Measurements from ENCODE around the gene NF1.
"Not testable (repeated sequence)": the region's sequence is repeated elsewhere in the genome, so short reads cannot be mapped to it uniquely, and the experiment has no call there.

NF1 gene

DNA sequence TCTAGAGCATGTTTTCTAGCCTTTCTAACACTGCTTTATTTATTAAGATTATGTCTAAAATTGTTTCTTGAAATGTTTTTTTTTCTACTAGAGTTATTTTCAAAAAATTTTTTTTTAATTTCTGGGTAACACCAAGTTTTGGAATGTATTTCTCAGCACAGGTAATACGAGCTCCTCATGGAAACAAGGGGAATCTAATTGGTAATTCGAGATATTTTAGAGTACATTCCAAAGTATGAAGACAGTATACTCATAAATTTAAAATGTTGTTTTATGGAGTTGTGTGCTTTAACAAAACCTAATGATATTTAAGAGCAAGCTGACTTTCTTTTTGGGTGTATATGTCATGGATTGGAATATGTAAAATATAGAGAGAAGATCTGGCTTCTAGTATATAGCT is 159.9 kb downstream of the NF1 start:
- no peak for DNase-seq (ENCODE audit: low read depth)

DNA sequence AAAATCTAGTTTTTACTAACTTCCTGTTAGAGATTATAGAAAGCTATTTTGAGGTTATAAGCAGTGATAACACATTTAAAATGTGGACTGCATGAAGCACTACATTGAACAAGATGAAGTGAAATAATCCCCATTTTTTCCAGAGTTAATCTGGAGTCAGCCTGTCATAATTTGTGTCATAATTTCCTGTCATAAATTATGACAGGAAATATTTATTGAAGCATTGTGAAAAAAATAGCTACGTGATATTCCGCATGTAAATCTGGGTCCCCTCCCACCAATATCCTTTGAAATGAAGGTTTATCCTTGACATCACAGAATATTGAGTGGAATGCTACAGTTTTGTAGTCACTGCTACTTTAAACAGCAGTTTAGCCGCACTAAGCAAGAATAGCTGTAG is 162.2 kb downstream of the NF1 start:
- no peak for DNase-seq (ENCODE audit: low read depth)

DNA sequence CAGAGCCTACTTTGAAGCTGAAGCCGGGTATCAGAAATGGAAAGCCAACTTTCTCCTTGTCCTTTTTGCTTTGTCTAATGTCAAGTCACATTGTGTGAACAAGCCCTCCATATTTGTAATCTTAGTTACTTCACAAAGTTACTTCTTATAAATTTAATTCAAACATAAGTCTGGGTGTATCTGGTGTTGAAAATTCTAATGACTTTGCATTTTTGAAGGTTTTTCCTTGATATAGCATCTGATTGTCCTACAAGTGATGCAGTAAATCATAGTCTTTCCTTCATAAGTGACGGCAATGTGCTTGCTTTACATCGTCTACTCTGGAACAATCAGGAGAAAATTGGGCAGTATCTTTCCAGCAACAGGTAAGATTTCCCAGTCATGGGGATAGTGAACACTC is 165.4 kb downstream of the NF1 start:
- DNase-seq (ENCODE audit: low read depth) = no peak

DNA sequence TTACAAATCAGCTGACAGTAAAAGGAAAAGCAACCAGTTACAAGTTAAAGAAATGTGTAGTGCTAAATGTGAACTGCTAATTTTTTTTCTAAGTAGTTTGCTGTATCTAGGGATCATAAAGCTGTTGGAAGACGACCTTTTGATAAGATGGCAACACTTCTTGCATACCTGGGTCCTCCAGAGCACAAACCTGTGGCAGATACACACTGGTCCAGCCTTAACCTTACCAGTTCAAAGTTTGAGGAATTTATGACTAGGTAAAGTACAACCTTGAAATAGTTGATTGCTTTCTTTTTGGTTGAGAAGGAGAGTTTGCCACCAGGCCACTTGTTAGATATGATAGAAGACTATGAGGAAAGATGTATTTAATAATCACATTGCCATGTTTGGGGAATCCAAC is 166.8 kb downstream of the NF1 start:
- DNase-seq (ENCODE audit: low read depth) = no peak

DNA sequence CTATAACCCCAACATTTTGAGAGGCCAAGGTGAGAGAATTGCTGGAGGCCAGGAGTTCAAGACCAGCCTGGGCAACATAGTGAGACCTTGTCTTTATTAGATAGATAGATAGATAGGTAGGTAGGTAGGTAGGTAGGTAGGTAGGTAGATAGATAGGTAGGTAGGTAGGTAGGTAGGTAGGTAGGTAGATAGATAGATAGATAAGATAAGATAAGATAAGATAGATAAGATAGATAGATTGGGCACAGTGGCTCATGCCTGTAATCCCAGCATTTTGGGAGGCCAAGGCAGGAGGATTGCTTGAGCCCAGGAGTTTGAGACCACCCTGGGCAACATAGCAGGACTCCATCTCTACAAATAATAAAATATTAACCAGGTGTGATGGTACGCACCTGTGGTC is 168.1 kb downstream of the NF1 start:
- DNase-seq (ENCODE audit: low read depth) = not testable (repeated sequence)

DNA sequence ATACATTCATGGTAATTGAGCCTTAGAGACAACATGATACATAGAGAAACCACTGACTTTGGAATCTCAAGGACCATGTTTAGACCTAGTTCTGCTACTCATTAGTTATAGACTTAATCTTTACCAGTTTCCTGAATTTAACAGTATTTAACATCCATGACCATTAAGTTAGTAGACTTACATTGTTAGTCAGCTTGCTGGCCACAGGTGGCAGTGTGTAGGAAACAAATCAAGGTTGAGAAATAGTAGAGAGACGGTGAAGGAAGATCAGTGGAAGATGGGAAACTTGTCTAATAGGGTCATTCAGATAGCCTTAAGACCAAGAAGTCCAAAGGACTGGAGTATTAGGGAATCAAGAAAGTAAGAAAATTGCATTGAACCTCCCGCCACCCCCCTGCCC is 171.3 kb downstream of the NF1 start:
- DNase-seq (ENCODE audit: low read depth) = no peak

DNA sequence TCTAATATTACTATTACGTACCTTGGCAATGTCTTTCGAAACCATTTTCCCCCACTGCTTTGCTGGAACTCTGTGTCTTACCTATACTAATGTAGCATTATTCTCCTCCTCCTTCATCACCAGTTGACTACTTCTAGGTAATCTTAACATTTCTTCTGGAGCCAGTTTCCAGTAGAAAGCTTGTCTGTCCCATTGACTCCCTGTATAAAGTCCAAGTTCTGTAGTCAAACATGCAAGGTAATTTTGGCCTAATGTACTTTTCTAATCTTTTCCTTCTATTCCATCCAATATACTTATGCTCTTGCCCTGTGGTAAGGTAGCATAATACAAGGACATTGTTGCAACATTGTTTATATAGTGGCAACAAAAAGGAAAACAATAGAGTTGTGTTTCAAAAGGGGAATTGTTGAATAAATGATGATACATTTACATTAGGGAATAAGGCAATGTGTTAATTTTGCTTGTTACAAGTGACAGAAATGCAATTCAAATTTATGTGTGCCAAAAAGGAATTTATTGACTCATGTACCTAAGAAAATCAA is 174.3 kb downstream of the NF1 start:
- DNase-seq (ENCODE audit: low read depth) = no peak

DNA sequence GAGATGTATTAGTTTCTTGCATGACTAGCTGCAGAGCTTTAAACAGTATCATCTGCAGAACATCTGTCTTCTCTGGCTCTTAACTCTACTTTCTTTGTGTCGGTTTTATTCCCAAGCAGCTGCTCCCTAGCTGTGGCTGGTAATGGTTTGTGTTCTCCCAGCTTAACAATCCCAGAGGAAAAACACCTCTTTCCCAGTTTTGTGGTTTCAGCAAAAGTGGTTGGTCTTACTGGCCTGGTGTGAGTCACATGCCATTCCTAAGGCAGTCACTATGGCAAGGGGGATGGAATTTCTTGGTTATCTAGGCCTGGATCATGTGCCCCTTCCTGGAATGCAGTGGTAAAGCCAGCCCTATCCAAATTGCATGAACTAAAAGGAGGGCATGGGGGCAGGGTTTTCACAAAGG is 174.8 kb downstream of the NF1 start:
- no peak for DNase-seq (ENCODE audit: low read depth)

DNA sequence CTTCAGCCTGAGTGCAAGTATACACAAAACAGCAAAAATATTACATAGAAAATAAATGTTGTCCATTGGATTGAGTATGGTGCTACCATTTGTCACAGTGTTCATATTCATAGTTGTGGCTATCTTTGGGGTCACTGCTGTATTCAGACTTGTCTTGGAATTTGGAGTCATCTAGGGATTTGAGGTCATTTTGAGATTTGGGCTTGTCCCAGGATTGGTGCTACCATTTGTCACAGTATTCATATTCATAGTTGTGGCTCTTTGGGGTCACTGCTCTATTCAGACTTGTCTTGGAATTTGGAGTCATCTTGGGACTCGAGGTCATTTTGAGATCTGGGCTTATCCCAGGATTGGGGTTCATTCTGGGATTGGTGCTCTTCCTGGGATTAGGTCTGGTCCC is 177.5 kb downstream of the NF1 start:
- DNase-seq (ENCODE audit: low read depth) = no peak

DNA sequence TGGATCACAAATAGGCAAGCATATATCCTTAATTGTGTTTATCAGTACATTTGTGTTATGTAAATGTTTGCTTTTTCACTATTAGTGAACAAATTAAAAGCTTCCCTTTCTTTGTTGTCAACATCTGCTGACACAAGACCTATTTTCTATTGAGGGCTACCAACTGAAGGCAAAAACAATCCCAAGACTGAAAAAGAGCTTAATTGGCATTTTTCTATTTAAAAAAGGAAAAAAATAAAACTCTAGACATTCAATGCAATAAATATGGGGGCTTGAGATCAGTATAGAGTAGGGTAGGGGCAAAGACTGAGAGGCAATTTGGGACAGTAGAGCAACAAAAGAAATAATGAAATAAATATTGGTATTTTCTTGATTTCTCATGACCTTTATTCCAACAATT is 178.0 kb downstream of the NF1 start:
- DNase-seq (ENCODE audit: low read depth) = no peak

DNA sequence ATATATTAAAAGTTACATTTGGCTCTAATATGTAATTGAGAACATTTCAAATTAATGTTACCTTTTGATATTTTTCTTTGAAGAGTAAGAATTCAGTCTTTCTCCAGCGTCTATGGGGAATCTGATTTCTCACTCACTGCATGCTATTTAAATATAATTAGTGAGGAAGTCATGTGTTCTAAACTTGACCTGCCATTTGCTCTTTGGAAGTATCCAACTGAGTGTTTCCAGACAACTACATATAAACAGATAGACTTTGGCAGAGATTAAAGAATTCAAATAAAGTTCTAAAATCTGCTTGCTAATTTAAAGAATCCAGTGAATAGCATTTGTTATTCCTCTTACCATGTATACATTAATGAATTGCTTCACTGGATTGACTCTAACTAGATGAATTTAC is 178.7 kb downstream of the NF1 start:
- no peak for DNase-seq (ENCODE audit: low read depth)

DNA sequence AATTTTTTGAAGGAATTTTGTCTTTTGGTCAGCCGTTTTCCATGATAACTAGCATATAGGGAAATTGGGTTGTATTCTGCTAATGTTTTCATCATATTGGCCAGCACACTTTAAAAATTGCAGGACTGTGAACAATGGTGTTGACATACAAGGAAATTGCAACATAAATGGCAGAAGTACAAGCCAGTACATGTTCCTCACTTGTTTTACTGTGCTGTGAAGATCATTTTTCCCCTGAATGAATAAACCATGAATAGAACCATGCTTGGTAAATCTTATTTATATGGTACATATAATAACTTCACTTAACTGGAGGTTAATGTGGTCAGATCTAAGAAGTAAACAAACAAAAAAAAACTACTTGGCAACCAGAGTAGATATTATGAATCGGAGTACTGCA is 179.5 kb downstream of the NF1 start:
- no peak for DNase-seq (ENCODE audit: low read depth)

DNA sequence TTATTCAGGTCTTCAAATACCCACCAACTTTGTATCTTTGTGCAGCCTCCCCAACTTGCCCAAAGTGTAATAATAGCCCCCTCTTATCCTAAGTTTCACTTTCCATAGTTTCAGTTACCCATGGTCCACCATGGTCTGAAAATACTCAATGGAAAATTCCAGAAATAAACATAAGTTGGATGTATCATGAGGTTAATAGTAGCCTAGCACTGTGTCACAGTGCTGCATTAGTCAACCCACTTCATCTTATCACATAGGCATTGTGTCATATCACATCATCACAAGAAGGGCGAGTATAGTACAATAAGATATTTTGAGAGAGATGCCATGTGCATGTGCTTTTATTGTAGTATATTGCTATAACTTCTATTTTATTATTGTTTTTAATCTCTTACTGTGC is 180.3 kb downstream of the NF1 start:
- no peak for DNase-seq (ENCODE audit: low read depth)

DNA sequence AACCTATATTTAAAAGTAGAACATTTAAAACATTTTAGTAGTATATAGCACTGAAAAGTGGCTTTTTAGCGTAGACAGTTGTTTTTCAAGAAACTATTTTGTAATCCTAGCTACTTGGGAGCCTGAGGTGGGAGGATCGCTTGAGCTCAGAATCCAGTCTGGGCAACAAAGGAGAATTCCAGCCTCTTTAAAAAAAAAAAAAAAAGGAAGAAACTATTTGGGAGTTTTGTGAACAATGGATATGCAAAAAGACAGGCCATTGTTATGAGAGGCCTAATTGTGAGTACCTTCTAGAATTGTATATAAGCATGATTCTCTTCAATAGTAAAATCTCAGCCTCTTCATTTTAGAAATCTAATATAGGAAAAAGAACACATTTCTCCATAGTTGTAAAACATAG is 184.6 kb downstream of the NF1 start:
- no peak for DNase-seq (ENCODE audit: low read depth)

DNA sequence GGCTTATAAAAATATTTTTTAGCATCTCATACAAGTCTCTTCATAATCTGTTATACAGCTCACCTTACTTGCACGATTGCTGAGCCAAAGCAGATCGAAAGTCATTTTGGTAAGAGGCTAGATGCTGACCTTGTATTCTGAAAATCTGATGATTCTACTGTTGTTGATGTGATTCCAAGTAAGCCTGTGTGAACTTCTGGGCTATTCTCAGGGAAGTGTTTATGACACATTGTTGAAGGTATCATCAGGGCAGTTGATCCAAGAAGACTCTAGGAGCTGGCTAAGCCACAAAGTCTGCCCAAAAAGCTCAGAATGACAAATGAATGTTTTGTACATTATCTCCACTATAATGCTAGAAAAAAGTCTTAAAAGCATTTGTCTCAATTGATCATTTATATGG is 186.3 kb downstream of the NF1 start:
- no peak for DNase-seq (ENCODE audit: low read depth)

DNA sequence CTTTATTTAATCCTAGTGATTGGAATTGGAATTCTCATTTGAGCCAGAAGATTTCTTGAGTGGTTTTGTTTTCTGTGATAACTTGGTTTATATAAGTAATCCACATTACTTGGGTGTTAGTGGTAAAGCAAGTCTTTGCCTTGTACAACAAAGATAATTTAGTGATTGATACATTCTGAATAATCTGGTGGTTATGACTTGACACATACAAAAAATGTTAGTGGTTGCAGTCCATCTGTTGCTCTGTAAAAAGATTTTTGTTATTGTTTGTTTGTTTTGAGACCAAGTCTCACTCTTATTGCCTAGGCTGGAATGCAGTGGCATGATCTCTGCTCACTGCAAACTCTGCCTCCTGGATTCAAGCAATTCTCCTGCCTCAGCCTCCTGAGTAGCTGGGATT is 189.1 kb downstream of the NF1 start:
- DNase-seq (ENCODE audit: low read depth) = no peak

DNA sequence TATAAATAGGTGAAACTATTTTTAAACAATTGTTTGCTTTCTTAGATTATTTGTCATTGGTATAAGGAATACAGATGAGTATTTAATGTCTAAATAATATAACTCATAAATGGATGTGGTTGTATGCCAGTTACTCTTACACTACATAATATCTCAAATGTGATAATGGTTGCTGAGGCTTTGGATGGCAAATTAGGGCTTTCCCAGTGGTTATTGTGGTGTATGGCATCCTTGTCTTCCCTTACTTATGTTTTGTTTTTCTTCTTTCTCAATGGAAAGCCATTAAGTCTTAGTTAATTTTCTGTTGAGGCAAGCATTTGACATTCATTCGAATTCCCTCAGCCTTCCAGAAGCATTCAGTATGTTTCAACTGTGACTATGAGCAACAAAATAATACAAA is 191.8 kb downstream of the NF1 start:
- no peak for DNase-seq (ENCODE audit: low read depth)

DNA sequence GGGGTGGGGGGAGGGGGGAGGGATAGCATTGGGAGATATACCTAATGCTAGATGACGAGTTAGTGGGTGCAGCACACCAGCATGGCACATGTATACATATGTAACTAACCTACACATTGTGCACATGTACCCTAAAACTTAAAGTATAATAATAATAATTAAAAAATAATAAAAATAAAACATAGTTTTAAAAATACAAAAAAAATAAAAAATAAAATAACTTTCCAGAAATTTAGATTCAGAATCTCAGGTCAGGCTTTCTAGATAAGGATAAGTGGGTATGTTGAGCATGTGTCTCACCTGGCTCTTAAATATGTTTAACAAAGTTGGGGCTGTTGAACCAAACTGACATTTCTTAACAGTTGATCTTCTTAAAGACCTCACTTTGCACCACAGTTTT is 193.2 kb downstream of the NF1 start:
- DNase-seq (ENCODE audit: low read depth) = not testable (repeated sequence)

DNA sequence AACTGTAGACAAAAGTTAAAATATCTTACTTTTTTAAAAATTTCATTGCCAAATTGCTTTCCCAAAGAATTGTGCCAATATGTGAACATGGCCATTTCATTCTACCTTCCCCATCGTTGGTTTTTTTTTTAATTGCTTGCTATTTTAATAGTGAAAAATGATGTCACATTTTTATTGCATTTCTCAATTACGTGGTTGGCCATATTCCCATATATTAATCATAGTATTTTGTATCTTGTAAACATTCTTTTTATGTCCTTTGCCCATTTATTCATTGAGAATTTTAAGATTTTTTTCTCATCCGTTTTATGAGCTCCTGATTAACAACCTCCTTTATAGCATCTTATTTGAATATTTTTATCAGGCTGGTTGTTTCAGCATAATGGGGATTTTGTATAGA is 195.0 kb downstream of the NF1 start:
- DNase-seq (ENCODE audit: low read depth) = no peak

DNA sequence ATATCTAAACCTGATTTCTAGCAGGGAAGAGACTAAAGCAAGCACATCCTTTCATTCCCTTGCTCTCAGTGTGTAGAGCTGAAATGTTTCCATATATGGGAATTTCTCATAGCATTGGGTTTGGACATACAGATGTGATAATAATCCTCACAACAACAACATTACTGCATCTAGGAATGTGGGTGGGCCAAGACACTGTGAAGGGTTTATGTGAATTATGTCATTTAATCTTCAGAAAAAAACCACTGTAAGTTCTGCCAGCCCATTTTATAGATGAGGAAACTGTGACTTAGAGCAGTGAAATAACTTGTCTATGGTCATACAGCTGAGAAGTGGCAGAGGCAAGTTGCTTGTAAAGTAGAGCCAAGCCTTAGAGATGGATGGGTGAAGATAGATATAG is 197.0 kb downstream of the NF1 start:
- no peak for DNase-seq (ENCODE audit: low read depth)

DNA sequence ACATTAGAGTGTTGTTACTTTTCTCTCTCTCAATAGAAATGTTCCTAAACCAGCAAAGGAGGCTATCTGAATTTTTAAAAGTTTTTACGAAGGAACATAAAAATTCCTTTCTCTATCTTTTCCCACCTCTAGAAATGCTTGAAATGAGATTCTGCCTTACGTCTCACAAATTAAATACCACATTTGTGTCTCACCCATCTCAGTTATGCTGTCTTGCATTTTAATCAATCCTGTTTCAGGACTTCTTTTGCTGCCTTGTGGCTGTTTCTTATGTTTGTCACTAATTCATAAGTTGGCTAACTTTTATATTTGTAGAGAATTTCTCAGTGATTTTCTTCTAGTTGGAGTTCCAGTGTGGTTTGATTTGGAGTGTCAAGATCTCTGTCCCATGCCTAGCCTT is 198.8 kb downstream of the NF1 start:
- DNase-seq (ENCODE audit: low read depth) = no peak

DNA sequence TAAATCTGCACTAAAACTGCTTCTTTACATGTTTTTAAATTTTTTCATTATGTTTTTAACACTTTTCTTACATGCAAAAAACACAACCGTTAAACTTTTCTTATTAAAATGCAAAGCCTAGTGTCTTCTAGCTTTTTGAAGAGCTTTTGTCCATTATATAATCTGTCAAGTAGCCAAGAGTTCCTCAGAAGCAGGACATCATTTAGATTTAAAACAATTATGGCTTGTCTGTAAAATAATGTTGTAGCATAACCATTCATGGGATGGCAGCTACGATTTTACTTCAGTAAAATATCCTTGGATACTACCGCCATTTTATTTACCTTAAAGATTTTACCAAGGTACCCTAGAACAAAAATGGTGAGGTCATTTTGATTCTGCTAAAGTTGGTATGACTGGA is 199.5 kb downstream of the NF1 start:
- DNase-seq (ENCODE audit: low read depth) = no peak

DNA sequence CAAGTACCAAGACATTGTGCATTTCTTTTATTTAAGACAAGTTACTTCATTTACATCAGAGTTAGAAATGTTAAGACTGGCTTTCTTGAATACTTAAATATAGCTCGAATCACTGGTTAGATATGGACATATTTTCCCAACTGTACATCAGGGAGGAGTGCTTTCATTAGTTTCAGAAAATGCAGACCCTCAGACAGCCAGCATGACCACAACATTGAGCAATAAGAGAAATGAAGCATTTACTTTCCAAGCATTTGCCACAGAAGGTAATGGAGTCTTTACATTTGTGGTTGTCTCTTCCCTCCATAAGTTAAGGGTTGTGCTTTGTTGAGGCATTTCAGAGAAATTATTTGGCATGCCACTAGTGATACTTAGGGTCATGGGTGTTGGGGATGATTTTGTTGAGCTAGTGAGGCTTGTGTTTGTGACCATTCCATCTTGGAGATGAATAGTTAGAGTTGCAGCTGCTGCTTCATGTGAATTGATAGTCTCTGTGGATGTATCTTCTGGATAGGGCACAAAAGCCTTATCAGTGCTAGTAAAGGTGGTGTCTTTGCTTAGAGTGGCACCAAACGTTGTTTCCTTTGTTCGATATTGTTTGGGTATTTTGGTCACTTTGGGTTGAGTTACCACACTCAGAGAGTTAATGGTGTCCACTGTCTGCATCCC is 200.2 kb downstream of the NF1 start:
- no peak for DNase-seq (ENCODE audit: low read depth)

DNA sequence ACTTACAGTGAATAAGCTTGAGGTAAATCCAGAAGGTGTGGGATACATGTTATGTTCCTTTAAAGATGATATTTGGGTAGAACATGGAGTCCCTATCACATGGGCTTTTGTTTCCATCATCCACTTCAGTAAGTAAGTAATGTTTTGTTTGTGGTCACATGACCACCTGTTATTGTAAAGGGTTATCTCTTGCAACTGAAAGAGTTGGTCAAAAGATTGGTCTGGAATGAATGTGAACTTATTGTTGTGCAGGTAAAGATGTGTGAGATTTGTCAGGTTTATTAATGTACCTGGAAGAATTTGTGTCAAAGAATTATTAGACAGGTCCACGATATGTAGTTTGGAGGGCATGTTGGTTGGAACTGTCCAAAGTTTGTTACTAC is 200.7 kb downstream of the NF1 start:
- DNase-seq (ENCODE audit: low read depth) = no peak

DNA sequence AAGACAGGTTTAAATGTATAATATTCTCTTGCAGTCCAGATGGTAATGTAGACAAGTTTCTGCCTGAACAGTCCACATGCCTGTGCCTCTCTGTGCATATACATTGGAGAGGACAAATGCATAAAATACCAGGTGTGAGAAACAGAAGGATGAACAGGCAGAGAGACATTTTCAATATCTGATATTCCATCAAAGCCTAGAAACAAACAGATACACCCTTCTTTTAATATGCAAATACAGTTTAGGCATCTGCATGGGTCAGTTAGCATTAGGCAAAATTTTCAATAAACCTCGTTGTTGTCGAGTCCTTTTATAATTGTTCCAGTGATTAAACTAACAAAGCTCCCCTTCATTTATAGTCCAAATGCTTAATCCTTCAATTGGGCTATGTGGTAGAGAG is 201.4 kb downstream of the NF1 start:
- DNase-seq (ENCODE audit: low read depth) = no peak

Measured in stimulated activated CD8-positive, alpha-beta memory T cell treated with anti-CD3 and anti-CD28 coated beads, Interleukin-12 subunit alpha, Interleukin-12 subunit beta, amount 100 ng/mL, for 1 hour (primary cell).